HepG2 (cell line): ENCODE results near the gene HNRNPM.

Experiments used
- BHLHE40 ChIP-seq: IDR thresholded peaks from 2 replicates; pipeline ENCODE4 v1.6.1; 2011; ENCODE audit warnings: low read length, improper control_type of control experiment
- CTCF ChIP-seq: sonication (generic); formaldehyde crosslinking; IDR thresholded peaks from 2 replicates; pipeline ENCODE4 v1.5.0; 2020; ENCODE audit warnings: mild to moderate bottlenecking, missing genetic modification reagents, moderate library complexity
- MYC ChIP-seq: sonication (generic); formaldehyde crosslinking; IDR thresholded peaks from 2 replicates; pipeline ENCODE4 v1.9.0; 2021; ENCODE audit warnings: missing genetic modification reagents, borderline replicate concordance
- MZF1 ChIP-seq: sonication (generic); formaldehyde crosslinking; IDR thresholded peaks from 2 replicates; pipeline ENCODE4 v1.8.1; 2023; ENCODE audit warnings: mild to moderate bottlenecking, missing genetic modification reagents, borderline replicate concordance
- NFKBIZ ChIP-seq: IDR thresholded peaks from 2 replicates; pipeline ENCODE4 v1.6.1; 2018; ENCODE audit warnings: missing genetic modification reagents, missing compliant biosample characterization
- TCF7L2 ChIP-seq: IDR thresholded peaks from 2 replicates; pipeline ENCODE4 v1.6.1; 2011; ENCODE audit warnings: mild to moderate bottlenecking, low read depth, low read length, moderate library complexity
- ZBTB7A ChIP-seq: sonication (generic); formaldehyde crosslinking; IDR thresholded peaks from 2 replicates; pipeline ENCODE4 v1.8.0; 2022; ENCODE audit warnings: mild to moderate bottlenecking, missing genetic modification reagents
- ZNF7 ChIP-seq: IDR thresholded peaks from 2 replicates; pipeline ENCODE4 v1.6.1; 2016; ENCODE audit warnings: missing biosample characterization, missing genetic modification reagents
- TF ChIP-seq, protein P1 (sequence below): sonication (generic); formaldehyde crosslinking; IDR thresholded peaks from 2 replicates; pipeline ENCODE4 v1.4.0; 2020; ENCODE audit warnings: mild to moderate bottlenecking, missing genetic modification reagents
- TF ChIP-seq, protein P2 (sequence below): sonication (generic); formaldehyde crosslinking; IDR thresholded peaks from 2 replicates; pipeline ENCODE4 v1.4.0; 2020; ENCODE audit warnings: missing genetic modification reagents, mild to moderate bottlenecking, borderline replicate concordance

- no peak for TF ChIP-seq MYC
- TF ChIP-seq CTCF (CRISPR knock-in tag): no peak
- TF ChIP-seq, protein P1, sequence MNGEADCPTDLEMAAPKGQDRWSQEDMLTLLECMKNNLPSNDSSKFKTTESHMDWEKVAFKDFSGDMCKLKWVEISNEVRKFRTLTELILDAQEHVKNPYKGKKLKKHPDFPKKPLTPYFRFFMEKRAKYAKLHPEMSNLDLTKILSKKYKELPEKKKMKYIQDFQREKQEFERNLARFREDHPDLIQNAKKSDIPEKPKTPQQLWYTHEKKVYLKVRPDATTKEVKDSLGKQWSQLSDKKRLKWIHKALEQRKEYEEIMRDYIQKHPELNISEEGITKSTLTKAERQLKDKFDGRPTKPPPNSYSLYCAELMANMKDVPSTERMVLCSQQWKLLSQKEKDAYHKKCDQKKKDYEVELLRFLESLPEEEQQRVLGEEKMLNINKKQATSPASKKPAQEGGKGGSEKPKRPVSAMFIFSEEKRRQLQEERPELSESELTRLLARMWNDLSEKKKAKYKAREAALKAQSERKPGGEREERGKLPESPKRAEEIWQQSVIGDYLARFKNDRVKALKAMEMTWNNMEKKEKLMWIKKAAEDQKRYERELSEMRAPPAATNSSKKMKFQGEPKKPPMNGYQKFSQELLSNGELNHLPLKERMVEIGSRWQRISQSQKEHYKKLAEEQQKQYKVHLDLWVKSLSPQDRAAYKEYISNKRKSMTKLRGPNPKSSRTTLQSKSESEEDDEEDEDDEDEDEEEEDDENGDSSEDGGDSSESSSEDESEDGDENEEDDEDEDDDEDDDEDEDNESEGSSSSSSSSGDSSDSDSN (CRISPR knock-in tag): no peak
- no peak for TF ChIP-seq ZBTB7A
- TF ChIP-seq, protein P2, sequence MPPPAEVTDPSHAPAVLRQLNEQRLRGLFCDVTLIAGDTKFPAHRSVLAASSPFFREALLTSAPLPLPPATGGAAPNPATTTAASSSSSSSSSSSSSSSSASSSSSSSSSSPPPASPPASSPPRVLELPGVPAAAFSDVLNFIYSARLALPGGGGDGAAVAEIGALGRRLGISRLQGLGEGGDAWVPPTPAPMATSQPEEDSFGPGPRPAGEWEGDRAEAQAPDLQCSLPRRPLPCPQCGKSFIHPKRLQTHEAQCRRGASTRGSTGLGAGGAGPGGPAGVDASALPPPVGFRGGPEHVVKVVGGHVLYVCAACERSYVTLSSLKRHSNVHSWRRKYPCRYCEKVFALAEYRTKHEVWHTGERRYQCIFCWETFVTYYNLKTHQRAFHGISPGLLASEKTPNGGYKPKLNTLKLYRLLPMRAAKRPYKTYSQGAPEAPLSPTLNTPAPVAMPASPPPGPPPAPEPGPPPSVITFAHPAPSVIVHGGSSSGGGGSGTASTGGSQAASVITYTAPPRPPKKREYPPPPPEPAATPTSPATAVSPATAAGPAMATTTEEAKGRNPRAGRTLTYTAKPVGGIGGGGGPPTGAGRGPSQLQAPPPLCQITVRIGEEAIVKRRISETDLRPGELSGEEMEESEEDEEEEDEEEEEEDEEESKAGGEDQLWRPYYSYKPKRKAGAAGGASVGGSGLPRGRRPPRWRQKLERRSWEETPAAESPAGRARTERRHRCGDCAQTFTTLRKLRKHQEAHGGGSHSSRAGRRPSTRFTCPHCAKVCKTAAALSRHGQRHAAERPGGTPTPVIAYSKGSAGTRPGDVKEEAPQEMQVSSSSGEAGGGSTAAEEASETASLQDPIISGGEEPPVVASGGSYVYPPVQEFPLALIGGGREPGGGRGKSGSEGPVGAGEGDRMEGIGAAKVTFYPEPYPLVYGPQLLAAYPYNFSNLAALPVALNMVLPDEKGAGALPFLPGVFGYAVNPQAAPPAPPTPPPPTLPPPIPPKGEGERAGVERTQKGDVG: no peak
- TF ChIP-seq NFKBIZ: no peak
- TF ChIP-seq TCF7L2: no peak
- TF ChIP-seq BHLHE40: no peak
- TF ChIP-seq ZNF7: no peak
- no peak for TF ChIP-seq MZF1 (CRISPR knock-in tag)
These were observed 23.3 kb downstream of the HNRNPM start for GRCh38 chr19:8468124-8468523.
